Hepatocyte (in vitro differentiated cells): ENCODE measurements around the gene RCOR3. TPM values are rescaled to one million over a fixed set of nuclear protein-coding genes. Genes with fewer than 3 reads are reported as not detected.

Experiments
- DNase-seq: peaks from one replicate; pipeline ENCODE4 v3.0.0-alpha.2; 2016; ENCODE audit warnings: low spot score
- H2AFZ ChIP-seq: fragments of 200-600 bp; sonication (generic); 2 replicates; pipeline ENCODE4 v1.6.0; 2016; ENCODE audit warnings: antibody characterized with exemption, mild to moderate bottlenecking
- H3K27ac ChIP-seq: fragments of 200-600 bp; sonication (generic); 2 replicates; pipeline ENCODE4 v1.5.1; 2016; ENCODE audit warnings: mild to moderate bottlenecking
- H3K27me3 ChIP-seq: fragments of 200-600 bp; sonication (generic); 2 replicates; pipeline ENCODE4 v1.6.1; 2016
- H3K36me3 ChIP-seq: fragments of 200-600 bp; sonication (generic); replicated peaks from 2 replicates; pipeline ENCODE4 v1.5.1; 2016; ENCODE audit warnings: low read depth; ENCODE audit not compliant: insufficient read depth
- H3K4me1 ChIP-seq: fragments of 200-600 bp; sonication (generic); 2 replicates; pipeline ENCODE4 v1.5.1; 2016; ENCODE audit warnings: mild to moderate bottlenecking, moderate library complexity; ENCODE audit not compliant: insufficient read depth
- H3K4me2 ChIP-seq: fragments of 200-600 bp; sonication (generic); 2 replicates; pipeline ENCODE4 v1.6.0; 2016
- H3K4me3 ChIP-seq: fragments of 200-600 bp; sonication (generic); 2 replicates; pipeline ENCODE4 v1.5.1; 2016; ENCODE audit warnings: mild to moderate bottlenecking
- H3K79me2 ChIP-seq: fragments of 200-600 bp; sonication (generic); 2 replicates; pipeline ENCODE4 v1.6.0; 2017; ENCODE audit warnings: mild to moderate bottlenecking
- H3K9me2 ChIP-seq: fragments of 200-600 bp; sonication (generic); replicated peaks from 2 replicates; pipeline ENCODE4 v1.6.0; 2017; ENCODE audit warnings: mild to moderate bottlenecking; ENCODE audit not compliant: insufficient read depth
- H3K9me3 ChIP-seq: fragments of 200-600 bp; sonication (generic); 2 replicates; pipeline ENCODE4 v1.5.1; 2016; ENCODE audit warnings: low read depth, mild to moderate bottlenecking
- H4K20me1 ChIP-seq: fragments of 200-600 bp; sonication (generic); 2 replicates; pipeline ENCODE4 v1.6.0; 2016; ENCODE audit warnings: mild to moderate bottlenecking; ENCODE audit not compliant: insufficient read depth, poor library complexity, severe bottlenecking
- CTCF ChIP-seq: fragments of 200-600 bp; sonication (generic); IDR thresholded peaks from 2 replicates; pipeline ENCODE4 v1.5.1; 2016; ENCODE audit warnings: antibody characterized with exemption, mild to moderate bottlenecking; ENCODE audit not compliant: poor library complexity
- EZH2 ChIP-seq: fragments of 200-600 bp; sonication (generic); IDR thresholded peaks from 2 replicates; pipeline ENCODE4 v1.6.1; 2016; ENCODE audit warnings: antibody characterized with exemption, mild to moderate bottlenecking, borderline replicate concordance
- EZH2phosphoT487 ChIP-seq: fragments of 200-600 bp; sonication (generic); IDR thresholded peaks from one replicate; pipeline ENCODE4 v1.6.1; 2018; ENCODE audit warnings: antibody characterized with exemption, mild to moderate bottlenecking, low read depth, moderate library complexity; ENCODE audit not compliant: unreplicated experiment, severe bottlenecking
- WGBS: methylation state at CpG from one replicate; pipeline ENCODE4 v1.1.6; 2016; ENCODE audit warnings: low lambda C conversion rate; ENCODE audit errors: missing lambda C conversion rate; 5-methylcytosine and 5-hydroxymethylcytosine counted together
- polyA plus RNA-seq: library from polyadenylated mRNA; unstranded; fragments of >200 nt; fragmentation: Nextera tagmentation; extraction: Ambion mirVana; gene quantifications from 2 replicates; pipeline ENCODE4 v1.2.1, GENCODE V29; 2016
- total RNA-seq: library from RNA; depleted of rRNA; stranded (reverse); fragments of >200 nt; gene quantifications from 2 replicates; pipeline ENCODE4 v1.2.3, GENCODE V29; 2014

RCOR3 gene
- total and polyA plus RNA-seq, 2 experiments from 2014 or later, result 25.0 to 39.6 TPM

GRCh38 chr1:211326528-211327345, 67.6 kb downstream of the RCOR3 start, which contains the start of gene TRAF5:
Gene TRAF5, plus strand, starts transcription at chr1:211326833. Its CDS starts 26,407 bp downstream, at chr1:211353240.
- TF ChIP-seq EZH2phosphoT487 (no peak), CTCF (no peak), EZH2 (no peak)
- H3K4me1 ChIP-seq, result peaks cover 12% of the 10 kb centered on the region

GRCh38 chr1:211327346-211327921, 68.3 kb downstream of the RCOR3 start:
- Histone ChIP-seq H3K9me2 (no peaks in the 10 kb centered on the region), H3K27ac (peak overlapping the region; percentile 84), H3K9me3 (no peaks in the 10 kb centered on the region), H3K4me3 (peak overlapping the region; percentile 94), H3K36me3 (no peaks in the 10 kb centered on the region), H3K4me1 (peaks cover 18% of the 10 kb centered on the region), H2AFZ (peak overlapping the region; percentile 99), H3K79me2 (peaks cover 47% of the 10 kb centered on the region), H4K20me1 (no peaks in the 10 kb centered on the region), H3K27me3 (no peaks in the 10 kb centered on the region), H3K4me2 (peak overlapping the region; percentile 96)
- TF ChIP-seq EZH2 (no peak), EZH2phosphoT487 (no peak), CTCF (no peak)
- WGBS, result 7% methylated on average over 16 of the region's 16 CpGs
- DNase-seq, result peak; percentile 67

More at GRCh38 chr1:211326528-211327345, 67.6 kb downstream of the RCOR3 start, which contains the start of gene TRAF5:
- Histone ChIP-seq H3K9me3 (no peaks in the 10 kb centered on the region), H4K20me1 (no peaks in the 10 kb centered on the region), H3K4me3 (peak within 1 kb of the TSS; percentile 94), H3K27ac (peak within 1 kb of the TSS; percentile 84), H3K9me2 (no peaks in the 10 kb centered on the region), H3K36me3 (no peaks in the 10 kb centered on the region), H3K27me3 (no peaks in the 10 kb centered on the region), H3K4me2 (peak within 1 kb of the TSS; percentile 96), H2AFZ (peak within 1 kb of the TSS; percentile 99), H3K79me2 (peaks cover 40% of the 10 kb centered on the region)
- 2% methylated on average over 40 of the region's 91 CpGs for WGBS
- DNase-seq, result peak; percentile 77

- Histone ChIP-seq H3K27me3 (no peaks in the 10 kb centered on the region), H3K27ac (no peak overlapping the region), H3K4me2 (peak overlapping the region; percentile 96), H3K4me3 (no peak overlapping the region), H3K79me2 (peaks cover 51% of the 10 kb centered on the region), H3K36me3 (no peaks in the 10 kb centered on the region), H3K9me3 (no peaks in the 10 kb centered on the region), H3K9me2 (no peaks in the 10 kb centered on the region), H2AFZ (no peak overlapping the region), H3K4me1 (peaks cover 18% of the 10 kb centered on the region), H4K20me1 (no peaks in the 10 kb centered on the region)
- no peak for DNase-seq
- WGBS, result 93% methylated on average over 11 of the region's 11 CpGs
- TF ChIP-seq EZH2phosphoT487 (no peak), EZH2 (no peak), CTCF (no peak)
Observed at GRCh38 chr1:211328084-211328694, 69.0 kb downstream of the RCOR3 start.
